HG03342 (cell line): ENCODE results near the gene ZAR1.

ENCODE experiments used
- ATAC-seq: cut with Tn5 transposase; IDR thresholded peaks from one replicate; pipeline ENCODE4 v1.9.1; 2021; ENCODE audit warnings: mild to moderate bottlenecking, moderate library complexity; ENCODE audit not compliant: unreplicated experiment

ZAR1 gene

DNA sequence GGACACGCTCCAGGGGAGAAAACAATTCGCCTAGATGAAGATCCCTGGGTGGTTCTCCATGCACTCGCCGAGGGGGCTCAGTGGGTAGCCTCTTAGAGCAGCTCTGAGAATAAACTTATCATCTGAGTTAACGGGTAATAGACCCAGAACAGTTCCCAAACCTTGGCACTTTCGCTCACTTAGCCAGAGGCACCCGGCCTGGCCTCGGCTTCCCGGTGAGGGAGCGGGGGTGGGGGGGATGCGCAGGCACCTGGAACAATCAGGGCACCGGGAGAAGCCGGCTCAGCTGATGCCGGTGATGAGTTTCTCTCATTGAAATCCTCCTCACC is 405 bp upstream of the ZAR1 start:
- ATAC-seq, result no peak

- no peak for ATAC-seq
Observed at GRCh38 chr4:48490680-48491513, 845 bp downstream of the ZAR1 start.

GRCh38 chr4:48491514-48492176 is 1.6 kb downstream of the ZAR1 start:
- no peak for ATAC-seq

DNA sequence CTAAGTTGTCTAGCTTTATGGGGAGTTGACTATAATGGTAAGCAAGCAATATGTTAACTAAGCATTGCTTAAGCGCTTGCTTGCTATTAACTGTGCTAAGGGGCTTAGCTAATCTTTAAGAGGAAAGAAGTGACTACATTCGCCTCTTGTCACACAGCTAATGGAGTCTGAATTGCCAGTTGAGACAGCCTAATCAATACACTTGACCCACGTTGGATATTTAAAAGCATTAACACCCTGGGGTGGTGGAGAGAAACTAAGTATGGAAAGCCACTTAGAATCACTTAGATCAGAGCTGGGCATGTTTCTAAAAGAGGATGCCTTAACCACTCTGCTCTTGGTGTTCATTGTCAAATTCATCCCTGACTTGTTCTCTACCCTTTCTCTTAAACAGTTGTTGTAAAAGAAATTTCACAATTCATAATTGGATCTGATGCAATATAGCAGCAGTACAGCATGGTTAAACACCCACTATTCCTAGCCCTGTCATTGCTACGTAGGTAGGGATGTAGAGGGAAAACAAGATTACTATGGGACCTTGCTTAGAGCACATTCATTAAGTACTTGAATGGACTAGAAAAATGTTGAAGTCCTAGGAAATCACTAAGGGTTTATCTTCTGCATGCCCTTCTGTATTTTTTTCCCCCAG is 3.5 kb downstream of the ZAR1 start:
- no peak for ATAC-seq

DNA sequence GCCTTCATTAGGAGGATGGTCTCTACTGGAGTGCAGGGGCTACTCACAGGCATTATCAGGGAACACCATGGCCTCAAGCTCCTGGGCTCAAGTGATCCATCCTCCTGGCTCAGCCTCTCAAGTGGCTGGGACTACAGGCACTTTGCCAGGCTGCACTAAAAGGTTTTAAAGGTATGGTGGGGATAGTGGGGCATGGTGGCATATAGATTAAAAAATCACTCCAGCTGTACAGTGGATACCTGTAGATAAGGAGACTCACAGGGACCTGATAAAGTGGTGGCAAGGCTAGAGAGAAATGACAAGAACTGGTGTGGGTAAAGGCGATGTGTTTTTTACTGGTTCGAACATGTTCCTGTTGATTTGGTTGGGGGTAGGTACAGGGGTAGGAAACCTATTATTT is 5.9 kb downstream of the ZAR1 start:
- no peak for ATAC-seq

- no peak for ATAC-seq
Observed at GRCh38 chr4:48498895-48499294, 8.8 kb downstream of the ZAR1 start.

GRCh38 chr4:48499551-48500066 is 9.6 kb downstream of the ZAR1 start:
- ATAC-seq, result peak; percentile 83

DNA sequence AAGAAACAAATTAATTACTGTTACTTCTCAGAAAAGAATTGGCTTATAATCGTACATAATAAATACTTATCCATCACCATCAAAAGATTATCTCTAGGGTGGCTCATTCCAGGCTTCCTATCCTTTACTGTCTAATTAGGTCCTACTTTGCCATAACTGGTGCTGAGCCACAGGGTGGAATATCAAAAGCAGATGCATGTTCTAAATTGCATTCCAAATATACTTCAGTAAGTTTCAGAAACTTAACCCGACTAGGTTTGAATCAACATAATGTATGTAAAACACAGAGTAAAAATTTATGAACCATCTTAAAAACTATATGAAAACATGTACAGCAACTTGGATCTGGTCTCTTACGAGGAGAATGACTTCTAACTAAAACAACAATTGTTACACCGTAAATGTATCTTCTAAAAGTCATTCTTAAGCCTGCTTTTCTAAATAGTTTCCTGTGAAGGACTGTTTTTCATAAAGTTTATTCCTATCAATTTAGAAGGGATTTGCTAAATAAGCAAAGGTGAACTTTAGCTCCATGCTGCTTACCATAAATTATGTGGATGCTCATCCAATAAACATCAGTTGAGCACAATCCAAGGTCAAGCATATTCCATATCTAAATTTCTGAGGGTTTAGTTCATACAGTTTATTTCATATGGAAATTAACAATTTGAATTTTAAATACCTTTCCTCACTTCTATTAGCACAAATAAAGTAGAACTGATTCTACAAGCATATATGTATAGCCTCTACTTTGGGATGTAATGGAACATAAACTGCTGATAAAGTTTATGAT is 13.4 kb downstream of the ZAR1 start:
- ATAC-seq, result no peak

DNA sequence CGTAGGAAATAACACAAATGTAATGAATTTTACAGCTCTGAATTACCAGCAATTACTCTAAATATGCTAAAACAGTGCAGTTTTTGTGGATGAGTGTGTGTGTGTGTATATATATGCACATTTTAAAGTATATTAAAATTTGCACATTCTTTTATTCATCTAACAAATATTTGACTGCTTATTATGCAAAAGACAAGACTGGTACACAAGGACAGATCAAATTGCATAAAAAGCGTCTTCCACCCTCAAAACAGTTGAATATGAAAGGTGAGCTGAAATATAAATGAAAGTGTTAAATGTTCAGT is 13.9 kb downstream of the ZAR1 start:
- ATAC-seq, result no peak

- ATAC-seq, result no peak
Observed at GRCh38 chr4:48504352-48504751, 14.3 kb downstream of the ZAR1 start.

- ATAC-seq, result no peak
Observed at GRCh38 chr4:48506716-48507115, 16.7 kb downstream of the ZAR1 start.

- ATAC-seq, result no peak
Observed at GRCh38 chr4:48509543-48509942, 19.5 kb downstream of the ZAR1 start.

DNA sequence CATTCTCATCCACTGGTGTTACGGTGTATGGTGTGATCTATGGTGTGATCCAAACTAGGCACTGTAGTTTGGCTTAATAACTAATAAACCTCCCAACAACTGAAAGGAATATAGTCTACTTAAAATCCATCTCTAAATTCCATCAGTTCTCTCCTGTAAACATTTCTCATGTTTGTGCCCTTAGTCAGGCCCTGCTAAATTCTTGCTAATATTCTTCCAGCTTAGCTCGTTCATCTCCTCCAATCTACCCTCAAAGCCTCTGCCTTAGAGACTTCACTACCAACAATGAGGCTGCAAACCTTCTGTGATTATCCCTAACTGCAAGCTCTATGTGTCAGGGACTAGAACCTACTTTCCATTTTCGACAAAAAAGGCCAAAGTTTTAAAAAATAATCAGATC is 28.1 kb downstream of the ZAR1 start:
- no peak for ATAC-seq

- ATAC-seq, result no peak
Observed at GRCh38 chr4:48526406-48526805, 36.4 kb downstream of the ZAR1 start.

GRCh38 chr4:48538358-48538757 is 48.3 kb downstream of the ZAR1 start:
- no peak for ATAC-seq

DNA sequence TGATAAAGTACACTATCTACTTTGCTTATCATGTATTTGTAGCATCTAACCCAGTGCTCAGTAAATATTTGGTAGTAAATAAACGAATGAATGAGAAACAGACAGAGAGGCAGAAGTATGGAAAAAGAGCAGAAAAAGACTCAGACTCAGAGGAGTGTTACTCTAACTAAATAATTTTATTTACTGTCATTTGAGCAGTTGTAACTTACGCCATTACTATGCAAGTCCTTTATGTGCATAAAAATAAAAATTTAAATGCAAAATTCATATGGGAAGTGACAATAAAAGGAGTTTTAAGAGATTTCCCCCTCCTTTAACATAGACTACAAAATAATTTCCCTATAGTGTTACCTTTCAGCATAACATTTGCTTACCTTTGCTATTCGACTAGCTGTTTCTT is 49.5 kb downstream of the ZAR1 start:
- ATAC-seq, result no peak

DNA sequence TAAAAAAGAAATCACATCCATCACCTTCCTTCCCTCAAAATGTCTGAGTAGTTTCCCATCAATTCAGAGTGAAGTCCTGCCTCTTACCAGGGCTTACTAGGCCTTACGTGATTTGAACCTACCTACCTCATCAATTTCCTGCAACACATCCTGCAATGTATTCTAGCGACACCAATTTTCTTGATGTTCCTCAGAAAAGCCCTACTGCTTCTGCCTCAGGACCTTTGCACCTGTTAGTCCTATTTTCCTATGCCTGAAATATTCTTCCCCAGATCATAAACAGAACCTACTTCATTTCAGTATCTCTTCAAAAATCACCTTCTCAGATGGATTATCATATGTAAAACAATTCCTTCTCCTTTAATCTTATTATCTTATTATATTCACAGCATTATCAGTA is 52.8 kb downstream of the ZAR1 start:
- ATAC-seq, result no peak

- ATAC-seq, result no peak
Observed at GRCh38 chr4:48543796-48544195, 53.7 kb downstream of the ZAR1 start.
